Effector CD8-positive, alpha-beta T cell (primary cell): Measurements from ENCODE around the gene RNF186.
"Not testable (repeated sequence)": the region's sequence is repeated elsewhere in the genome, so short reads cannot be mapped to it uniquely, and the experiment has no call there.

Experiments
- DNase-seq: peaks from one replicate; lab custom pipeline; 2025; lab: John Stamatoyannopoulos, UW

The RNF186 gene

GRCh38 chr1:19793360-19794046 lies 21.6 kb downstream of the RNF186 start:
- no peak for DNase-seq

DNA sequence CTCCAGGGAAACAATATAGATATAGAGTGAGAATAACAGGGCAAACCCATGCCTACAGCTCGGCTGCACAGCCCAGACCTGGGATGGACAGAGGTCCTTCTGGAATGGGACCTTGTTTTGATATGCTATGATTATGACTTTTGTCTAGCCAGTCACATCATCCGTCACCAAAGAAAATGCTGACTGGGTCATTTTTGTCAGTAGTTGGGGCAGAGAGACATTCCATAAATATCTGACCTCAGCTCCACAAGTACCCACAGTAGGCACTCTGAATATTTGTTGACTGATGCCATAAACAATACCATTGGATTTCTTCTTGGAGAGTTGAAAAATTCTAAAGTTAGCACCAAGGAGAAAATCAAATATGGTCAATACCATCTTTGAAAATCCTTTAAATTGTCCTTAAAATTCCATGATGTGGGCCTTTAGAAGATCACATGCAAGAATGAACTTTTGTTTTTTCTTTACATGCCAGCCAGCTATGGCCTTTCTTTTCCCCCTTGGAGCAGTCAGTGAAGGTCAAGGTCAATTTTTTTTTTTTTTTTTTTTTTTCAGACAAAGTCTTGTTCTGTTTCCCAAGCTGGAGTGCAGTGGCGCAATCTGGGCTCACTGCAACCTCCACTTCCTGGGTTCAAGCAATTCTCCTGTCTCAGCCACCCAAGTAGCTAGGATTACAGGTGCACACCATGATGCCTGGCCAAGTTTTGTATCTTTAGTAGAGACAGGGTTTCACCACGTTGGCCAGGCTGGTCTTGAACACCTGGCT lies 22.7 kb downstream of the RNF186 start:
- DNase-seq, result no peak

DNA sequence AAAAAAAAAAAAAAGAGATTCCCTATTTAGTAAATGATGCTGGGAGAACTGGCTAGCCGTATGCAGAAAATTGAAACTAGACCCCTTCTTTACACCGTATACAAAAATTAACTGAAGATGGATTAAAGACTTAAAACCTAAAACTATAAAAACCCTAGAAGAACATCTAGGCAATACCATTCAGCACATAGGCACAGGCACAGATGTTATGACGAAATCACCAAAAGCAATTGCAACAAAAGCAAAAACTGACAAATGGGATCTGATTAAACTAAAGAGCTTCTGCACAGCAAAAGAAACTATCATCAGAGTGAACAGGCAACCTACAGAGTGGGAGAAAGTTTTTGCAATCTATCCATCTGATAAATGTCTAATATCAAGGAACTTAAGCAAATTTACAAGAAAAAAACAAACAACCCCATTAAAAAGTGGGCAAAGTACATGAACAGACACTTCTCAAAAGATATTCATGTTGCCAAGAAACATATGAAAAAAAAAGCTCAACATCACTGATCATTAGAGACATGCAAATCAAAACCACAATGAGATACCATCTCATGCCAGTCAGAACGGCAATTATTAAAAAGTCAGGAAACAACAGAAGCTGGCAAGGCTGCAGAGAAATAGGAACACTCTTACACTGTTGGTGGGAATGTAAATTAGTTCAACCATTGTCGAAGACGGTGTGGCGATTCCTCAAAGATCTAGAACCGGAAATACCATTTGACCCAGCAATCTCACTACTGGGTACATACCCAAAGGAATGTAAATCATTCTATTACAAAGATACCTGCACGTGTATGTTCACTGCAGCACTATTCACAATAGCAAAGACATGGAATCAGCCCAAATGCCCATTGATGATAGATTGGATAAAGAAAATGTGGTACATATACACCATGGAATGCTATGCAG lies 24.8 kb downstream of the RNF186 start:
- not testable (repeated sequence) for DNase-seq

DNA sequence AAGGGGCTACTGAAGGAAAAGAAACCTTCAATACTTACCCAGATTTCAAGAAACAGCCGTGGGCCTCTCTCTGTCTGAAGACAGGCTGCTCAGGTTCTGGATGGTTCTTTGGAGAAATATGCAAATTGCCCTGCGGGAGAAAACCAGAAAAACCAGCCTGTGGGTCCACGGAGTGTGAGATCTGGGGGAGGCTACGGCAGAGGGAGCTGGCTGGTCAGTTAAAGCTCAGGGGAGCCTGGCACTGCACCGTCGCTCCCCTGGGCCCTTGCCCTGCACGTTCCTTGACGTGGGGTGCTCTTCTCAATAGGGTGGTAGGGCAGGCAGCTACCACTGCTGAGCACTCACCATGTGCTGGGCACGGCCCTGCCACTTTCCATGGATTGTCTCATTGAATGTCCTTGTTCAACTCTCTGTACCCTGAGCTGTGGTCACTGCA lies 28.1 kb downstream of the RNF186 start:
- DNase-seq, result no peak

GRCh38 chr1:19785660-19786059 lies 29.4 kb downstream of the RNF186 start:
- DNase-seq, result no peak

- no peak for DNase-seq
These were observed 34.7 kb downstream of the RNF186 start for GRCh38 chr1:19780267-19780877.

DNA sequence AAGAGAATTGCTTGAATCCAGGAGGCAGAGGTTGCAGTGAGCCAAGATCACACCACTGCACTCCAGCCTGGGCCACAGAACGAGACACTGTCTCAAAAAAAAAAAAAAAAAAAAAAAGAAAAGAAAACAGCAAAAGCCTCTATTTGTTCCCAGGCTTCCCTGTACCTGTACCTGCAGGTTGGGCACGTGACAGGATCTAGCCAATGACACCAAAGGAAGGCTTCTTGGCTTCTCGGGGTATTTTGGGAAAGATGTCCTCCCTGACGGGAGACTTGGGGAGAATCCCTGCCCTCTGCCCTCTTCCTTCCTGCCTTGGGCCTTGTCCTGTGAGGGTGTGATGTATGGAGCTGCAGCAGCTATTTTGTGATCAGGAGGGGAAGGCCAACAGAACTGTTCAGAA lies 38.1 kb downstream of the RNF186 start:
- DNase-seq, result no peak

DNA sequence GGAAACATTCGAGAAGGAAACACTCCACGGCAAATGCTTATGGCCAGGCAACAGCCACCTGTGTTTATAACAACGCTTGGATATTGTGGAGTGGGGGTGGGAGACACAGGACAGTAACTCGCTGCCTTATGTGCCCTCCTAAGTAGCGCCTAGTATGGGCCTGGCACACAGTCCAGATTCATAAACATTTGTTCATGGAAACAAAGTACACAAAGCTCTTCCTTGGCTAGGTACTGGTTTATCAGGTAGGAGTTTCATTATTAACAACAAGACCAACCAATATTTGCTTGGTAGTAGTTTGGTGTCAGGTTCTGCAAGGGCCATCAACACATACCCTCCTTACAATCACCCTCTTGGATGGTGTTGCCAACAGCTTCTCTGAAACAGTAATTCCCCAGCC lies 38.8 kb downstream of the RNF186 start:
- no peak for DNase-seq

- no peak for DNase-seq
These were observed 39.3 kb downstream of the RNF186 start for GRCh38 chr1:19775831-19776230.

DNA sequence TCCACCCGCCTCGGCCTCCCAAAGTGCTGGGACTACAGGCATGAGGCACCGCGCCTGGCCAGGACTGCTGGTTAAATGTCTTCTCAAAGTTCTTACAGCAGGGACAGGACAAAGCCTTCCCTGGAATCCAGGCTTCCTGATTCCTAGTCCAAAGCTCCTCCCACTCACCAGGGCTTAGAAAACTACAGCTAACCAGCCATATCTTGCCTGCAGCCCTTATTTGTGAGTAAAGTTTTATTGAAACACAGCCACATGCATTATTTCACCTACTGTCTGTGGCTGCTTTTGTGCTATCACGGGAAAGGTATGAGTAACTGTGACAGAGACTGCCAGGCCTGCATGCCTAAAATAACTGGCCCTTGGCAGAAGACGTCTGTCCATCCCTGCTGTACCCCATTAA lies 39.8 kb downstream of the RNF186 start:
- no peak for DNase-seq

GRCh38 chr1:19774180-19774785 lies 40.8 kb downstream of the RNF186 start:
- no peak for DNase-seq

GRCh38 chr1:19773485-19773884 lies 41.6 kb downstream of the RNF186 start:
- no peak for DNase-seq

GRCh38 chr1:19772053-19772452 lies 43.0 kb downstream of the RNF186 start:
- DNase-seq, result no peak

DNA sequence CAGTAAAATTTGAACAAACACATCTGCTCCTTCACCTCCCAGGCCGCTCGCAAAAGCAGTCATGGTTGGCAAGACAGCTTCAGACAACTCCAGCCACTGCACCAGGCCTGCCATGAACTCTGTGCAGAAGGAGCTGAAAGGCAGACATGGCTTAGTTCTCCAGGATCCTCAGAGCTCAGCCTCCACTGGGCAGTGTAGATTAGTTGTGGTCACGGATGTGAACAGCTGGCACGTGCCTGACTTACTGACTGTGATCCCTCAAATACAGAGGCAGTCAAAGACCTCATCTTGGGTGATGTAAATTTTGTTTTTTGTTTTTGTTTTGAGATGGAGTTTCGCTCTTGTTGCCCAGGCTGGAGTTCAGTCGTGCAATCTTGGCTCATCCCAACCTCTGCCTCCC lies 43.7 kb downstream of the RNF186 start:
- DNase-seq, result no peak

- DNase-seq, result no peak
These were observed 44.5 kb downstream of the RNF186 start for GRCh38 chr1:19770436-19771190.

GRCh38 chr1:19769211-19769932 lies 45.7 kb downstream of the RNF186 start:
- DNase-seq, result no peak

DNA sequence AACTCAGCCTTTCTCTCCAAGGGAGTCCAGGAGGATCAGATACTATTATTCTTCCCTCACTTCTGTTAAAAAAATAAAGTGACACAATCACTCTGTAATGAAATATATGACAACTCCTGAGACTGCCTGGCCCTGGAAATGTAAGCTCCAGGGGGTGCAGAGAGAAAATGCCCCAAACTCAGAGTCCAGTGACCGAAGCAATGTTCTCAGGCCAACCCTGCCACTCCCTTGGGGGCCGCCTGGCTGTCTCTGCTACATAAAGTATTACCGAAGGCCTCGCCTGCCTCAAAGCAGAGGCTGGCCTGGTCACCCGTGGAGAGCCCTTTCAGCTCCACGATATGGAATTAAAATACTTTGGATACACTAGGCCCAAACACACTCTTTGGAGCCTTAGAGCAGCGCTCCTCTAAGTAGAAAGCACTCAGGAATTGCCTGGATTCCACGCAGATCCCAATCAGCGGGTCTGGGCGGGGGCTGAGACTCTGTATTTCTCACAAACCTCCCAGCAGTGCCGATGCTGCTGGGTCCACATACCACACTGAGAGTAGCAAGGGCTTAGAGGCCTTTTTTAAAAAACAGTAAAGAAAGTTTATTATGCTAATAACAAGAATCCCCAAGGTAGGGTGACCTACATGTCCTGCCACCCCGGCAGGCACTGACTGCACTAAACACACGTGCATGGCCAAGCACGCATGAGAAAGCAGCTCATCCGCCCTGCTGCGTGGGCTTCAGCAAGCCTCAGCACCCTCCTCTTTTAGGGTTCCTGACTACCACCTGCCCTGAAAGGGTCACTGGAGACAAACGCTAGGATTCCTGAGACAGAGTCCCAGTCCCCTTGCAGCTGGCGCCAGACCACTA lies 46.5 kb downstream of the RNF186 start:
- no peak for DNase-seq

DNA sequence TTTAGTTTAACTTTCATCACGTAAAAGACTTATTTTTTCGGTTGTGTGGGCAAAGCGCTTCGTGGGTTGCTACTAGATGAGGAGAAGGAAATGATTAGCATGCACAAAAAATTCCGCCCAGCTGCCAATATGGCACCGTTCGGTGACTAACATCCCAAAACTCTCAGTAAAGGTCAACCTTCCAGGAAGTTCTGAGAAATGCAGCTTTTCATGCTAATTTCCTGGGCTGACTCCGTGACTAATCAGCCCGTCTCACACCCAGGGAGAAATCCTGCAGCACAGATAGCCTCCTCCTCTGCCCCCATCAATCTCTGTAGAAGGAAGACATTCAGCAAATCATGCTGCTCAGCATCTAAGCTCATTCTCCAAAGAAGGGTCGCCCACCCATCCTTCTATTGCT lies 49.5 kb downstream of the RNF186 start:
- DNase-seq, result no peak

GRCh38 chr1:19764848-19765247 lies 50.2 kb downstream of the RNF186 start:
- no peak for DNase-seq
